ENCODE data around the gene SEC23B. TPM values are rescaled to one million over a fixed set of nuclear protein-coding genes. Genes with fewer than 3 reads are reported as not detected.

The SEC23B gene
- total and polyA plus RNA-seq, 2 of the 4 experiments (the other 2 are of a cell fraction) = 51.5 to 78.9 TPM

GRCh38 chr20:18497603-18498002 is 10.1 kb upstream of the SEC23B start:
- ATAC-seq (ENCODE audit: low read depth) = no peak
- Histone ChIP-seq H3K79me1 (ENCODE audit: low read depth in 1 of 2, low read length in 2 of 2) (peaks cover 11% of the 10 kb centered on the region in 2 experiments), H2AK5ac (ENCODE audit: low read depth, low read length) (no peak overlapping the region), H3K4ac (ENCODE audit: low read depth, low read length) (no peak overlapping the region), H2BK5ac (ENCODE audit: low read depth, low read length, poor library complexity, severe bottlenecking) (no peak overlapping the region), H4K5ac (ENCODE audit: low read depth, low read length) (peak overlapping the region; percentile 36), H4K91ac (ENCODE audit: insufficient read depth, low read depth, low read length) (no peak overlapping the region), H3K9me3 (ENCODE audit: control insufficient read depth, insufficient read depth, low read length) (no peaks in the 10 kb centered on the region), H3K27ac (ENCODE audit: insufficient read depth, low read length) (no peak overlapping the region), H2AFZ (replicated peaks; ENCODE audit: low read length, poor library complexity) (no peak overlapping the region), H2BK15ac (ENCODE audit: low read depth, low read length) (no peak overlapping the region), H3K18ac (ENCODE audit: low read depth, low read length) (no peak overlapping the region), H3K9ac (ENCODE audit: low read depth, low read length) (no peak overlapping the region), H4K20me1 (ENCODE audit: insufficient read depth, low read length) (no peaks in the 10 kb centered on the region), H3K14ac (replicated peaks; ENCODE audit: low read depth, low read length) (no peak overlapping the region), H3K4me3 (ENCODE audit: insufficient read depth, low read depth, low read length) (no peak overlapping the region), H2BK20ac (ENCODE audit: low read depth, low read length) (no peak overlapping the region), H3K23ac (ENCODE audit: low read depth, low read length) (no peak overlapping the region), H4K8ac (ENCODE audit: low read depth in 2 of 2, low read length in 2 of 2) (peak overlapping the region; percentile 77 to 98), H2AK9ac (replicated peaks; ENCODE audit: low read depth, low read length, poor library complexity) (no peak overlapping the region), H3K27me3 (ENCODE audit: control insufficient read depth, insufficient read depth, low read length) (no peaks in the 10 kb centered on the region), H2BK120ac (ENCODE audit: low read depth, low read length) (no peak overlapping the region), H3K4me1 (ENCODE audit: control insufficient read depth, insufficient read depth, low read length) (peaks cover 2% of the 10 kb centered on the region; the same call in 1 of the 2 replicates), H3K56ac (ENCODE audit: extremely low read depth, insufficient read depth, low read length) (no peak overlapping the region; the same call in 1 of the 2 replicates), H3K9me1 (ENCODE audit: insufficient read depth, low read length) (no peaks in the 10 kb centered on the region), H3K36me3 (ENCODE audit: control insufficient read depth, insufficient read depth, low read length) (peaks cover 4% of the 10 kb centered on the region), H3K4me2 (ENCODE audit: low read depth, low read length) (no peak overlapping the region)
- dilution Hi-C loops (cut with HindIII; ENCODE audit: low sequenced_read_pairs, unreplicated experiment) (no loop called here), in situ Hi-C loops (cut with MboI; ENCODE audit: low sequenced_read_pairs) (no loop called here), intact Hi-C loops (cut with micrococcal nuclease) (no loop called here)
- no TSS peak for BruUV-seq (replicated peaks)
- DNase-seq = no peak
- POLR2A ChIA-PET (ENCODE audit: unreplicated experiment) = no interaction called here
- no CpG with 5 or more reads among the region's 3 CpGs for WGBS, 2 experiments (ENCODE audit: extremely low coverage in 2 of 2, insufficient read length in 1 of 2)
- CTCF ChIA-PET = interaction anchor here (0.6 to 1.3 kb wide), 3 partner anchors 9 to 1495 kb away, joined by 3 to 4 read pairs (median 3); no protein-coding TSS in a partner anchor
- TF ChIP-seq MAZ (IDR thresholded peaks at IDR 0.05; ENCODE audit: borderline replicate concordance, low read depth, low read length) (no peak), MXI1 (IDR thresholded peaks at IDR 0.05; ENCODE audit: borderline replicate concordance, low read depth, low read length) (no peak), RAD21 (IDR thresholded peaks at IDR 0.05; ENCODE audit: low read length) (no peak), BHLHE40 (IDR thresholded peaks at IDR 0.05; ENCODE audit: low read depth, low read length) (no peak), NFE2L2 (IDR thresholded peaks at IDR 0.05; ENCODE audit: low read depth, low read length) (no peak), RCOR1 (IDR thresholded peaks at IDR 0.05; ENCODE audit: insufficient replicate concordance, low read length) (no peak), POLR2A (IDR thresholded peaks at IDR 0.05; ENCODE audit: low read depth, low read length) (no peak), CHD1 (IDR thresholded peaks at IDR 0.05; ENCODE audit: low read depth, low read length) (no peak), FOS (IDR thresholded peaks at IDR 0.05; ENCODE audit: low read depth, low read length) (no peak), RFX5 (IDR thresholded peaks at IDR 0.05; ENCODE audit: low read depth, low read length) (no peak), CTCF (conservative IDR thresholded peaks at IDR 0.05; ENCODE audit: low read depth, low read length) (no peak), MAFK (IDR thresholded peaks at IDR 0.05; ENCODE audit: low read depth, low read length) (no peak), SMC3 (IDR thresholded peaks at IDR 0.05; ENCODE audit: low read depth, low read length) (no peak)

Measured in IMR-90 (cell line).